GM18505 (cell line): ENCODE data around the gene TCF7.

Experiments
- ATAC-seq: cut with Tn5 transposase; IDR thresholded peaks from one replicate; pipeline ENCODE4 v1.9.1; 2021; ENCODE audit not compliant: unreplicated experiment
- POLR2A ChIP-seq: IDR thresholded peaks from 4 replicates; pipeline ENCODE4 v1.6.1; 2011; ENCODE audit warnings: borderline replicate concordance; ENCODE audit not compliant: insufficient read depth, insufficient read length; ENCODE audit errors: extremely low read depth

TCF7 gene

DNA sequence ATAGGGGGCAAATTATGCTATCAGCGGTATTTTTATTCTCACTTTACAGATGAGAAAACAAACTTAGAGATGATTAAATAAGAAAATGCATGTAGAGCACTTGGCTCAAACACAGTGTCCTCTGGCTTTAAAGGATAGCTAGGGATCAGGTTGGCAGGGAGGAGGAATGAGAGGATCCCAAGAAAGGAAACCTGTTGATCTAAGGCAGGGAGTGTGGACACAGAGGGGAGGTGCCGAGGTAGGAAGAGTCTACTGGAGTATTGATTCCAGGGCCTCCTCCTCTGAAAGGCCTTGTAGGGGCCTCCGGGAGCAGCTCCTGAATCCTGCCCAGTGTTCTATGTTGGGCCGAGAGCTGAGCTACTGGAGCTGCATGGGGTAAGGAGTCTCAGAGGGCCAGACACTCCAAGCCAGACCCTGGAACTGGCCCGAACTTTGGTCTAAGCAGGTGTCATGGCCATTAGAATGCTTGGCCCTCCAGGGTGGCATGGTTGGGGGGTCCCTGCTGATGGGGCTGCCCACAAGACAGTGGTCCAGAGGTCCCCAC lies 30.4 kb upstream of the TCF7 start:
- ATAC-seq = no peak
- no peak for TF ChIP-seq POLR2A

DNA sequence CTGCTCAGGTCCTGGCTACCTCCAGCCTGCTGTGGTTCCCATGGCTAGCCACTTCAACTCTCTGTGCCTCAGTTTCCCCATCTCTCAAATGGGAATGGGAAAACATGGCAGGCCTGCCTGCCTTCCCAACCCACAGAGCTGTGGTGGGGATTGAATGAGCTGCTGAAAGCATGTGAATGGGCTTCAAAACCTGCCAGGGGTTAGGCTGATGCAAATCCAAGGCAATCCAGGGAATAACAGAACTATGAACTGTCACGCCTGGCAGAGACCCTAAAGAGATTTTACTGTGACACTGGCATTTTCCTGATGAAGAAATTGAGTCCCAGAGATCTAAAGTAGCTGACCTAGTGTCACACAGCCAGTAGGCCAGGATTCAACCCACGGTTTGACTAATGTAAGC lies 29.9 kb upstream of the TCF7 start:
- no peak for TF ChIP-seq POLR2A
- no peak for ATAC-seq

DNA sequence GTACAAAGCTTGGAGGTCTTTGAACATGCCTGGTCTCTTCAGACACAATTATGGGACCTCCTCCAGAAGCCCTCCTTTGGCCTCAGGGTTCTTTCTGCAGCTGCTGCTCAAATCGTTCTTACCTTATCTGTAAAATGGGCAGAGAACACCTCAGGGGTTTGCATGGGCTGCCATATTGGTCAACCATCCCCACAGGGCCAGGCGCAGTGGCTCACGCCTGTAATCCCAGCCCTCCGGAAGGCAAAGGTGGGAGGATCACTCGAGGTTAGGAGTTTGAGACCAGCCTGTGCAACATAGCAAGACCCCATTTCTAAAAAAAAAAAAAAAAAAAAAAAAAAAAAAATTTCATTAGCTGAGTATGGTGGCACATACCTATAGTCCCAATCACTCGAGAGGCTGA lies 29.1 kb upstream of the TCF7 start:
- no peak for ATAC-seq
- TF ChIP-seq POLR2A = no peak

DNA sequence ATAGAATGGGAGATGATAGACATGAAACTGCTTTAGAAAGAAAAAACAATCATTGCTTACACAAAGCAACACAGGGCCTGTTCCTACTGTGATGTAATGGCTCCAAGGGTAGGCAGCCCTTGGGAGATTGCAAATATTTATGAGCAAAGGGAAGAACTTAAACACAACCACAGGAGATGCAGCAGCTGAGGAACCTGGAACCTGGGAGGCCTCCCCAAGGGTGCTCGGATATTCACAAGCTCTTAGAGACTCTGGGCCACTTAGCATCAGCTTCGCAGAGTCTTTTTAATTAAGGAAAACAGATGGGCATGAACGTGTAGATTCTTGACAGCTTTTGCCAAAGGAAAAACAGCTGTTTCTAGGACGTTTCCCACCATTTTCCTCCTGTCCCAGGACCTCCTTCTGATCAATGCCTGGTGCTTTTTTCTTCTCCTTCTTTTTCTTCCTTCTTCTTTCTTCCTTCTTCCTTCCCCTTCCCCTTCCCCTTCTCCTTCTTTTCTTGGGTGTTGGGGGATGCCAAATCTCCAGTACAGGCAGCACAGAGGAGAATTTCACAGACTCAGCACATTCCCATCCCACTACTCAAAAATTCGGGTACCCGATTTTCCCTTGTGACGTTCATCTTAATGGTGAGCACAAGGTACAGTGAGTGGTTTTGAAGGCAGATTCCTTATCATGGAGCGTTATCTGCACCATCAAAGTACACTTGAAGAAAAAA lies 28.1 kb upstream of the TCF7 start:
- ATAC-seq = no peak
- no peak for TF ChIP-seq POLR2A

DNA sequence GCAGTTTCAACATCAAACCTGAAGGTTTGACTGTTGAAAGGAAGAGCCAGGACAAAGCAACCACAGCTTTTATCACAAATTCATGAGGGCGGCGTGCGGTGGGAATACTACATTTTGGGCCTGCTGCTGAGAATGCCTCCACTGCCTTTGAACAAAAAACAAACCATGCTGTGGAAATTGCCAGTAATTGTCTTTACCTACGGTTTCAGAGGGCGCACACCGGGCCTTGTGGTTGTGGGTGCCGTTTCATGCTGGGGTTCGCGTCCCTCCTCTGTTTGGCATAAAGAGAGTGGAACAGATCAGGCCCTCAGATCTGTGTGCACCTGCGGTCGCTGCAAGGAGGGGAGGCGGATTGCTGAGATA lies 27.6 kb upstream of the TCF7 start:
- ATAC-seq = no peak
- TF ChIP-seq POLR2A = no peak

DNA sequence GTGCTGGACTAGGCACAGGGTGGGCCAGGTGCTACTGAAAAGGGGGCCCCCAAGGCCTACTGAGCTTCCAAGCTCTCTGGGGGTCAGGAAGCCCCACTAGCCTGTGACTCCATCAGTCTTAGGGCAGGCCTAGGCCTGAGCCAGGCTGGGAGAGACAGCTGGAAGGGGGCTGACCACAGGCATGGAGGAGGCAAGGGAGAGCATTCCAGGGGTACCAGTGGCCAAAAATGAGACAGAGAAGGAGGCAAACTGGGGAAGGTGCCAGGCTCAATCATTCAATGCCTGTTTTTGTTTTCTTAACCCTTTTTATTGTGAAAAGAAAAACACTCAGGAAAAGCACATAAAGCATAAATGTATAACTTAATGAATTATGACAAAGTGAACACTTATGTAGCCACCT lies 26.2 kb upstream of the TCF7 start:
- TF ChIP-seq POLR2A = no peak
- ATAC-seq = no peak

DNA sequence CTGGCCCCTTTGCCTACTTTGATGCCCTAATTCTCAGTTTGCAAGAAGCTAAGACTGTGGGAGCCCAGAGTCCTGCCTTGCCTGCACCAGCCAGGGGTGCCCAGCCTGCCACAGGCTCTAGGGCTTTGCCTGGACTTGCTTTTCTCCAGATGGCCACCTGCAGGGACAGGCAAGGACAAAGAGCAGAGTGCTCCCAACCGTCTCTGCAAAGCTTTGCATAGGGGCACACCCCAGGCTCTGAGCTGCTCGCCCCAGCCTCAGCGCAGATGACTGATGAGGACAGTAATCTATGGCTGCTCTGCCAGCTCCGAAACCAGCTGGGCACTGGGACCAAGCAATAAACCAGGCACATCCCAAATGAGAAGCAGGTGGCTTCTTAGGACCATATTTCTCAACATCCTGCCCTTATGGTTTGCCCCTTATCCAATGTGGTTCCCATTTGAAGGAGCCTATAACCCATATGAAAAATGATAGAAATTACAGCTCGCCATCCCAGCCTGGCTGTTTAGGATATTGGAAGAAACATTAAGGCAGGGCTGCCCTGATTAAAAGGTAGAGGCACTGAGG lies 25.4 kb upstream of the TCF7 start:
- ATAC-seq = no peak
- TF ChIP-seq POLR2A = no peak

DNA sequence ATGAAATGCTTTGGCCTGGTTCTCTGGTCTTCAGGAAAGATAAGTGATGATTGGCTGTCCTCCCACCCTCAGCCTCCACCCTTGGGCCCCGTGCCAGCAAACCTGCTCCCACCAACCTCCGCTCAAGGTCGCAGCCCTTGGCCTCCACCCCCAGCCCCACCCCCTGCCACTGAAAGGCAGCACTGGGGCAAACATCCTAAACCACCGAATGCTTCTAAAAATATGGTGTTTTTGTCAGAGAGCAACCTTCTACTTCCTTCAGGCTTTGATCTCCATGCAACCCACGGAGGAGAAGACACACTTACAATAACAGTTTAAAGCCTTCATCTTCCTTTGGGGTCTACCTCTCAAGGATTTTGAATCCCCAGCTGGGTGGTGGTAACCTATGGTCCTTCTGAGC lies 24.0 kb upstream of the TCF7 start:
- no peak for ATAC-seq
- TF ChIP-seq POLR2A = no peak

DNA sequence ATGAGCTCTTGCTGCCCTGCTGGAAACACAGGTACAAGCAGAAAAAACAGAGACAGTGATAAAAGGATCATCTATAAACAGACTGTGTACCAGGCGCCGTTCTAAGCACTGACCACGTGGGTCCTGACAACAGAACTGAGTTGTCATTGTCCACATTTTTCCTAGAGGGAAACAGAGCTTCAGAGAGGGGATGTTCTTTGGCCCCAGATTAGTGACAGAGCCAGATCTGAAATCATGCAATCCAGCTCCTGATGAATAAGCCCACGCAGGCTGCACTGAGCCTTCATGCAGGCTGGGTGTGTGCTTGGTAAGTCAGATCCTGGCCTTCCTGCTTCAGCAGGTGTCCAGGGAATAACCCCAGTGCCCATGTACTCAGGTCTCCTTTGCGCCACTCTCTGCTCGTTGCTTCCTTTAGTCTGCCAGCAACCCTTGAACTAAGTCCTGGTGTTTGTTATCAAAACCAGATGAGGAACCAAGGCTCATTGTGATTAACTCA lies 22.8 kb upstream of the TCF7 start:
- no peak for TF ChIP-seq POLR2A
- ATAC-seq = no peak

DNA sequence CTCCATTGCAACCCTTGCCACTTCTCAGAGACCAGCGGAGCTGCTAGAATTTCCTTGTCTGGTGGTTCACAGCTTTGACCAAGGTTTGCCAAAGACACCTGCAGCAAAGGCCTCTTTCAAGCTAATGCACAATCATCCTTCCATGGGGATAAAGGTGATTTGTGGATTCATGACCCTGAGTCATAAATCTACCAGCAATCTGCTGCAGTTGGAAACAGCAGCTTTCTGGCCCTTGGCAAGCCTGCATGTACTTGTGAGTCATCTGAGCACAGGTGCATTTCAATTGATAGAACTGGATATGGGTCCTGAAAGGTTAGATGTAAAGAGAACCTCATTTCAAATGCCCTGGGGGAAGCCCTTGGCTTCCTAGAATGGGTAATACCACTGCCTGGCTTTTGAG lies 21.6 kb upstream of the TCF7 start:
- TF ChIP-seq POLR2A = no peak
- ATAC-seq = no peak

DNA sequence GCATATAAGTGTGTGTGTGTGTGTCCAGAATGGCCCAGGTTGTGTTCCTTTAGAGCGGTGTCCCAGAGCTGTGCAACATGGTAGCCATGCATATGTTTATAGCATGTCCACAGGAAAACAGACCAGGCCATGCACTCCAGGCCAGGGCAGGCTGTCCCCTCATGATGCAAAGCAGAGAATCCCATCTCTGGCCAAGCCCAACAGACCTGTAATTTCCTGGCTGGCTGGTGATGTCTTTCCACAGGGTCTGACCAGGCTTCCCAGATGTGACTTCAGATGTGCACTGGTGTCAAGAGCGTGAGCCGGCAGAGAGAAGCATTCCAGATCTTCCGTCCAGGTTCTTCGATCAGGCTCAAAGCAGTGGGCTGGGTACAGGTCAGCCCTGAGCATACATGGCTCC lies 21.1 kb upstream of the TCF7 start:
- TF ChIP-seq POLR2A = no peak
- ATAC-seq = no peak

DNA sequence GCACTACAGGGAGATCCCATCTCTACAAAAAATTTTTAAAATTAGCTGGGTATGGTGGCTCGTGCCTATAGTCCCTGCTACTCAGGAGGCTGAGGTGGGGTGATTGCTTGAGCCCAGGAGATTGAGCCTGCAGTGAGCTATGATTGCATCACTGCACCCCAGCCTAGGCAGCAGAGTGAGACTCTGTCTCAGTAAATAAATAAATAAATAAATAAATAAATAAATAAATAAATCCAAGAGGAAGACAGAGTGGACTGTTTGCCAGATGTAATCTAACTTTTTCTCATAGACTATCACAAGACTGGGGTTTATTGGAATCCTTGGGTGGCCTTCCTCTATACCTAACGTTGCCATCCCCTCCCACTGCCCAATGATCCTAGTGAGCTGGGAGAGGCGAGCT lies 19.2 kb upstream of the TCF7 start:
- ATAC-seq = no peak
- TF ChIP-seq POLR2A = no peak

DNA sequence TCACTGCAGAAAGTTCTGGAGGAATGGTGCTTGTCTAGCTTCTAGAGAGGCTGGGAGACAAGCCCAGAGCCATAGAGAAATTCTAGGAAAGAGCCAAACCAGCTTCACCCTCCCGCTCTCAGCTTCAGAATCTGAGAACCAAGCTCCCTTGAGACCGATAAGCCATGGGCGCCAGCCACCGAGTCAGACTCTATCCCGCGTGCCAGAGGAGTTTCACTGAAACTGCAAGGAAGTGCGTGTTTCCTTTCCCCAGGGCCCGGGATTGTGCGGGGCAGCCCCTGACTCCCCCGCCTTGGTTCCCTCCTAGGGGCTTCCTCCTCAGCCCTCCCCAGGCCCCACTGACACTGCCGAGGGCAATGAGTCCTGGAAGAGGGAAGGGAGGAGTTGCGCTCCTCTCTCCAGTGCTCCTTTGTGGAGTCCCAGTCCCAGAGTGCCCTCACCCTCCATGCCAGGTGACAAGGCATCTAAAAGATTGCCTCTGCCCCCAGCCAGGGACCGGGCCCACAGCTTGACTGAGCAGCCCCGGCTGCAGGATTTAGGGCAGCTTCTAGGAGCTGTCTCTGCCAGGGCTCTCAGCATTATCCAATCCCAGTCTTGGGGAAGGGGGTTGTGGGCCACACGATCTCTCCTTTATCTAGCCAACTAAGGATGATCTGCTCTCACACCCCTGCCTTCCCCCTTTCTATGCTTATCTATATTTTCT lies 18.4 kb upstream of the TCF7 start:
- no peak for ATAC-seq
- TF ChIP-seq POLR2A = no peak

DNA sequence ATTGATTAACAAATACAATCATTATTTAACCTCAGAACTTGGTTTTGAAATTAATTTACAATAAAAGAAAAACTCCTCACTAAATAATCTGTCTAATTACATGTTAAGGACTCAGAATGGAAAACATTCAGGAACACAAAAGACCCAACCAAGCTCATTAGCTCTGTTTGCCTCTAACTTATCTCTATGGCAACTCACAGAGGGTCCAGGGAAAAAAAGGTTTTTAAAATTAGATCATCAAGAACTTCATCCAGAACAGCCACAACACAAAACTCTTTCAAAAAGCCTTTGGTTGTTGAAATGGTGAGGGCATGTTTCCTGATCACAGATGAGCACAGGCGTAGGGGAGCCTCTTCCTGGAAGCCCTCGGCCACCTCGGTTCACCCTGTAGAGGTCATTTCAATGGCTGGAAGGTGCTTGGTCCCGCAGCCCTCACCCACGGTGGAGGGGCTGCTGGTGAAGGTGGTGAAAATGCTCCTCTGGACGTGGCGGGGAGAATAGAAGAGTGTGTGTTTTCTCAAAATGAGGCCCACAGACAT lies 17.2 kb upstream of the TCF7 start:
- no peak for ATAC-seq
- no peak for TF ChIP-seq POLR2A

DNA sequence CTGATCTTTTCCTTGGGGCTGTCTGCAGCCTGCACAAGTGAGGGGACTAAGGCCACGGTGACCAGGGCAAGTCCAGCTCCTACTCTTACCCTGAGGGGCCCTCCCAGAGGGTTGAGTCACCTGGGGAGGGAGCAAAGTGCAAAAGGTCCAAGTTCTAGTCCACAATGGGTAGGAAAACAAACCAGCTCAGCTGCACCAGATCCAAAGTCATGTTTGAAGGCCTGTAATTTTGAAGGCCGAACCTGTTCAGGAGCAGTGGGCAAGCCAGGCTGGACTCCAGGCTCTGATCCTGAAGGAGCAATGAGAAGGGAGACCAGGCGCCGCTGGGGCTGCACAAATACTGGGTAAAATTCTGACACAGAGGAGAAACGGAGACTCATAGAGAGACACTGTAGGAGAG lies 15.8 kb upstream of the TCF7 start:
- no peak for TF ChIP-seq POLR2A
- no peak for ATAC-seq
